Panc1 (cell line): ENCODE data around the gene ZBED4. TPM values are rescaled to one million over a fixed set of nuclear protein-coding genes. Genes with fewer than 3 reads are reported as not detected.
"Not testable (repeated sequence)": the region's sequence is repeated elsewhere in the genome, so short reads cannot be mapped to it uniquely, and the experiment has no call there.

Source experiments
- ATAC-seq: fragments of 200-7000 bp; cut with Tn5 transposase; 2 replicates; pipeline ENCODE4 v1.9.1; 2020; ENCODE audit warnings: mild to moderate bottlenecking, moderate library complexity
- BruUV-seq: library from RNA; stranded (reverse); fragments of 400-500 nt; replicated peaks from 2 replicates; lab custom pipeline; 2021; lab: Mats Ljungman, UMichigan
- CTCF ChIA-PET: fragments of 300-600 bp; sonication (Branson Sonifier 250); formaldehyde crosslinking; loops from one replicate; lab custom pipeline; 2022; ENCODE audit warnings: antibody characterized with exemption; lab: Charles Lee
- POLR2A ChIA-PET: fragments of 300-600 bp; sonication (Branson Sonifier 250); formaldehyde crosslinking; loops from one replicate; lab custom pipeline; 2022; ENCODE audit warnings: antibody characterized with exemption; lab: Charles Lee
- DNase-seq: peaks from one replicate; pipeline ENCODE4 v3.0.0-alpha.2; 2010; ENCODE audit warnings: low read depth, low spot score
- H3K27ac ChIP-seq: 2 replicates; pipeline ENCODE4 v1.5.1; 2011; ENCODE audit warnings: mild to moderate bottlenecking, low read length, inconsistent platforms
- H3K27me3 ChIP-seq: fragments of 200-500 bp; sonication (Bioruptor generic); 2 replicates; pipeline ENCODE4 v1.6.0; 2014; ENCODE audit warnings: low read length, inconsistent platforms; ENCODE audit not compliant: control insufficient read depth, insufficient read depth
- H3K36me3 ChIP-seq: fragments of 200-500 bp; sonication (Bioruptor generic); 2 replicates; pipeline ENCODE4 v1.5.1; 2014; ENCODE audit warnings: inconsistent platforms, mild to moderate bottlenecking, low read length, moderate library complexity; ENCODE audit not compliant: control insufficient read depth, insufficient read depth
- H3K4me1 ChIP-seq: 2 replicates; pipeline ENCODE4 v1.5.1; 2011; ENCODE audit warnings: inconsistent platforms, mild to moderate bottlenecking, low read length, moderate library complexity; ENCODE audit not compliant: control insufficient read depth, insufficient read depth
- H3K4me3 ChIP-seq, 2 experiments: 2 replicates each; pipeline ENCODE4 v1.5.1; 2011 to 2012; ENCODE audit warnings: low read depth in 2 of 2, low read length in 2 of 2, mild to moderate bottlenecking in 2 of 2, inconsistent platforms in 1 of 2, moderate library complexity in 1 of 2
- H3K9me3 ChIP-seq: fragments of 200-500 bp; sonication (Bioruptor generic); 2 replicates; pipeline ENCODE4 v1.5.1; 2014; ENCODE audit warnings: low read depth, mild to moderate bottlenecking, inconsistent platforms, low read length, moderate library complexity; ENCODE audit not compliant: control insufficient read depth, insufficient read depth
- POLR2AphosphoS5 ChIP-seq: IDR thresholded peaks from 2 replicates; pipeline ENCODE4 v1.6.1; 2012; ENCODE audit warnings: mild to moderate bottlenecking, low read depth, low read length, moderate library complexity
- SIN3A ChIP-seq: IDR thresholded peaks from 2 replicates; pipeline ENCODE4 v1.6.1; 2012; ENCODE audit warnings: low read depth, mild to moderate bottlenecking, low read length, moderate library complexity, borderline replicate concordance; ENCODE audit not compliant: insufficient read depth
- TCF7L2 ChIP-seq: IDR thresholded peaks from 2 replicates; pipeline ENCODE4 v1.6.1; 2011; ENCODE audit warnings: mild to moderate bottlenecking, low read depth, low read length, inconsistent platforms
- in situ Hi-C: cut with HindIII; loops from 2 replicates; pipeline ENCODE4 v1.10.0; 2016; ENCODE audit warnings: low sequenced_read_pairs, low pct_unique_long_range_greater_than_20kb
- intact Hi-C: fragments of 100-400 bp; cut with micrococcal nuclease; formaldehyde crosslinking; loops from one replicate; pipeline ENCODE4 v1.10.0; 2022; ENCODE audit not compliant: unreplicated experiment
- total RNA-seq: library from RNA; stranded (reverse); gene quantifications from one replicate; pipeline ENCODE4 v1.2.1, GENCODE V29; 2021; ENCODE audit not compliant: unreplicated experiment
- TF ChIP-seq, protein P1 (sequence below), 2 experiments: IDR thresholded peaks; 2 replicates each; pipeline ENCODE4 v1.6.1; 2011 to 2012; ENCODE audit warnings: low read depth in 2 of 2, control low read depth in 1 of 2, low read length in 1 of 2, mild to moderate bottlenecking in 1 of 2, moderate library complexity in 1 of 2; ENCODE audit not compliant: insufficient read depth in 1 of 2
- TF ChIP-seq, protein P2 (sequence below): fragments of 450-650 bp; IDR thresholded peaks from 2 replicates; pipeline ENCODE4 v1.5.1; 2017; ENCODE audit warnings: mild to moderate bottlenecking

Gene ZBED4
- total RNA-seq, 1 experiment from 2014 or later: 17.3 TPM

DNA sequence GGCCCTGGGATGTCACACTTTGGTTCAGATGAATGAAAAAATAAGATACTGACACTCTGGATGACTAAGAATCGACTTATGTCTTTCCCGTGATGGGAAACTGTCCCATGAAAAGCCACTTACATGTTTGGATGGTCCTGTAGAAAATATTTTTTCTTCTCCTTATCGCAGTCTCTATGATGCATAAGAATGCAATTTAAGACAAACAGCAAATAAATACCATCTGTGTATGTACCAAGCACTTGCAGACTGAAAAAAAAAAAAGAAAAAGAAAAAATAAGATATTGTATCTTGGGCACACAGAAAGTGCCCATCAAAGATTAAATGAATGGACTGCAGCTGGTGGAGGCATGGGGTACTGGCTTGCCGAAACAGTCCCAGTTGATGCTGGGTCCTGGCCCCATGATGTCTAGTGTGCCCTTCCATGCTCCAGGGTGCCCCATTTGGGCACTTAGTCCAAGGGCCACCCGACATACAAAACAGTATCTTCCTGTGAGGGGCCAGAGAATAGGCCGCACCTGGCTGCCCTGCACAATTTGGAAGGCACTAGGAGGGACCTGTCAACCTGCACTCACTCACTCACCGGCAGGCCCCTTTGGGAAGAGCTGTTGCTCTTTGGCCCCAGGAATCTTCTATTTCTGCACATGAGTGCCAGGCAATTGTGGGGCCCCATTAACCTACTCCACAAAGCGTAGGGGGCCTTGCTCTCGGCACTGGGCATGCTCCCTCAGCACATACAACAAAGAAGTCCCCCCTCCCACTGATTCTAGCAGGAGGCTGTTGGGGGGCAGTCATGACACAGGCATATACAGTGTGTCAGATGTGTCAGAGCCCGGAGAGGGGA is 2.5 kb upstream of the ZBED4 start:
- Histone ChIP-seq H3K36me3 (peaks cover 5% of the 10 kb centered on the region; the same call in 1 of the 2 replicates), H3K4me1 (peaks cover 17% of the 10 kb centered on the region), H3K27ac (no peak overlapping the region), H3K9me3 (no peaks in the 10 kb centered on the region), H3K27me3 (no peaks in the 10 kb centered on the region), H3K4me3 (no peak overlapping the region)
- POLR2A ChIA-PET: interaction anchor here (0.6 kb wide), 1 partner anchor 9 kb away, joined by 3 read pairs; no protein-coding TSS in a partner anchor
- in situ Hi-C loops: no loop called here
- ATAC-seq (no peak), DNase-seq (no peak)
- no TSS peak for BruUV-seq
- no peak for TF ChIP-seq SIN3A
- TF ChIP-seq POLR2AphosphoS5: no peak
- TF ChIP-seq, protein P1, sequence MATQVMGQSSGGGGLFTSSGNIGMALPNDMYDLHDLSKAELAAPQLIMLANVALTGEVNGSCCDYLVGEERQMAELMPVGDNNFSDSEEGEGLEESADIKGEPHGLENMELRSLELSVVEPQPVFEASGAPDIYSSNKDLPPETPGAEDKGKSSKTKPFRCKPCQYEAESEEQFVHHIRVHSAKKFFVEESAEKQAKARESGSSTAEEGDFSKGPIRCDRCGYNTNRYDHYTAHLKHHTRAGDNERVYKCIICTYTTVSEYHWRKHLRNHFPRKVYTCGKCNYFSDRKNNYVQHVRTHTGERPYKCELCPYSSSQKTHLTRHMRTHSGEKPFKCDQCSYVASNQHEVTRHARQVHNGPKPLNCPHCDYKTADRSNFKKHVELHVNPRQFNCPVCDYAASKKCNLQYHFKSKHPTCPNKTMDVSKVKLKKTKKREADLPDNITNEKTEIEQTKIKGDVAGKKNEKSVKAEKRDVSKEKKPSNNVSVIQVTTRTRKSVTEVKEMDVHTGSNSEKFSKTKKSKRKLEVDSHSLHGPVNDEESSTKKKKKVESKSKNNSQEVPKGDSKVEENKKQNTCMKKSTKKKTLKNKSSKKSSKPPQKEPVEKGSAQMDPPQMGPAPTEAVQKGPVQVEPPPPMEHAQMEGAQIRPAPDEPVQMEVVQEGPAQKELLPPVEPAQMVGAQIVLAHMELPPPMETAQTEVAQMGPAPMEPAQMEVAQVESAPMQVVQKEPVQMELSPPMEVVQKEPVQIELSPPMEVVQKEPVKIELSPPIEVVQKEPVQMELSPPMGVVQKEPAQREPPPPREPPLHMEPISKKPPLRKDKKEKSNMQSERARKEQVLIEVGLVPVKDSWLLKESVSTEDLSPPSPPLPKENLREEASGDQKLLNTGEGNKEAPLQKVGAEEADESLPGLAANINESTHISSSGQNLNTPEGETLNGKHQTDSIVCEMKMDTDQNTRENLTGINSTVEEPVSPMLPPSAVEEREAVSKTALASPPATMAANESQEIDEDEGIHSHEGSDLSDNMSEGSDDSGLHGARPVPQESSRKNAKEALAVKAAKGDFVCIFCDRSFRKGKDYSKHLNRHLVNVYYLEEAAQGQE (IDR thresholded peaks at IDR 0.05; ENCODE audit: insufficient read depth in 1 of 2, low read depth in 2 of 2, low read length in 1 of 2): no peak
- TF ChIP-seq TCF7L2: no peak
- TF ChIP-seq, protein P2, sequence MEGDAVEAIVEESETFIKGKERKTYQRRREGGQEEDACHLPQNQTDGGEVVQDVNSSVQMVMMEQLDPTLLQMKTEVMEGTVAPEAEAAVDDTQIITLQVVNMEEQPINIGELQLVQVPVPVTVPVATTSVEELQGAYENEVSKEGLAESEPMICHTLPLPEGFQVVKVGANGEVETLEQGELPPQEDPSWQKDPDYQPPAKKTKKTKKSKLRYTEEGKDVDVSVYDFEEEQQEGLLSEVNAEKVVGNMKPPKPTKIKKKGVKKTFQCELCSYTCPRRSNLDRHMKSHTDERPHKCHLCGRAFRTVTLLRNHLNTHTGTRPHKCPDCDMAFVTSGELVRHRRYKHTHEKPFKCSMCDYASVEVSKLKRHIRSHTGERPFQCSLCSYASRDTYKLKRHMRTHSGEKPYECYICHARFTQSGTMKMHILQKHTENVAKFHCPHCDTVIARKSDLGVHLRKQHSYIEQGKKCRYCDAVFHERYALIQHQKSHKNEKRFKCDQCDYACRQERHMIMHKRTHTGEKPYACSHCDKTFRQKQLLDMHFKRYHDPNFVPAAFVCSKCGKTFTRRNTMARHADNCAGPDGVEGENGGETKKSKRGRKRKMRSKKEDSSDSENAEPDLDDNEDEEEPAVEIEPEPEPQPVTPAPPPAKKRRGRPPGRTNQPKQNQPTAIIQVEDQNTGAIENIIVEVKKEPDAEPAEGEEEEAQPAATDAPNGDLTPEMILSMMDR: no peak
- CTCF ChIA-PET: no interaction called here
- intact Hi-C loops: no loop called here

DNA sequence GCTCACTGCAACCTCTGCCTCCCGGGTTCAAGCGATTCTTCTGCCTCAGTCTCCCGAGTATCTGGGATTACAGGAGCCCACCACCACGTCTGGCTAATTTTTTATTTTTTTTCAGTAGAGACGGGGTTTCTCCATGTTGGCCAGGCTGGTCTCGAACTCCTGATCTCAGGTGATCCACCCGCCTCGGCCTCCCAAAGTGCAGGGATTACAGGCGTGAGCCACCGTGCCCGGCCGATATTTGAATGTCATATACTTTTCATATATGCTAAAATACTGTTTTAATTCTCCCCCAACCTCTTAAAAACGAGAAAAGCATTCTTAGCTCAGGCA is 1.1 kb upstream of the ZBED4 start:
- H3K27me3 ChIP-seq, intact Hi-C loops, POLR2A ChIA-PET, BruUV-seq, CTCF ChIA-PET, in situ Hi-C loops, ATAC-seq, DNase-seq, H3K36me3 ChIP-seq, H3K9me3 ChIP-seq: not testable (repeated sequence)
- H3K4me3 ChIP-seq: peak overlapping the region; percentile 63 to 67
- H3K4me1 ChIP-seq: peaks cover 23% of the 10 kb centered on the region
- H3K27ac ChIP-seq: peak overlapping the region; percentile 90
